Iris pigment epithelial cell (primary cell): Measurements from ENCODE around the gene RBKS.

Experiments used
- DNase-seq: peaks from one replicate; pipeline ENCODE4 v3.0.0-alpha.2; 2011; ENCODE audit warnings: low read depth

The RBKS gene

DNA sequence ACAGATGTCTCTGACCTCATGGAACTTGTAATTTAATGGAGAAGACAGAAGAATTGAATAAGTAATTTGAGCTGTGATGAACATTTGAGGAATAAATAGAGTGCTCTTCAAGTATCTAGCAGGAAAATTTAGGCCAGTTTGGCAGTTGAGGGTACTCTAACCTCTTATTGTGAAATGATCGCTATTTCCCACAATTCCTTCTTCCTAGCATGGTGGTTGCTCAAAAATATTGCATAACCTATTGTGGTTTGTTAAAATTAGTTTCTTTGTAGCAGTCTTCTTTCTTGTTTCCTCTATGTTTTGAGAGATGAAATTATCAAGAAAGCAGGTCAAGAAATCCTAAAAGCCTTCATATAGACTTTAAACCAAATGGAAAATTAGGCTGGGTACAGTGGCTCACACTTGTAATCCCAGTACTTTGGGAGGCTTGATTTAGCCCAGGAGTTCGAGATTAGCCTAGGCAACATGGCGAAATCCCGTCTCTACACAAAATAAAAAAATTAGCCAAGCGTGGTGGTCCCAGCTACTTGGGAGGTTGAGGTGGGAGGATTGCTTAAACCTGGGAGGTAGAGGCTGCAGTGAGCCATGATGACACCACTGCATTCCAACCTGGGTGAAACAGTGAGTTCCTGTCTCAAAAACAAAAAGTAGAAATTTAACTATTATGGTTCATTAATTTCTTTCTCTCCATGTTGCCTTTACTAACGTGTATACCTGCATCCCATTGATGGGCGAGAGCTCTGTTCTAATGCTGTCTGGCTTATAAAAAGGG, 58.7 kb downstream of the RBKS start:
- DNase-seq: peak; percentile 72

GRCh38 chr2:27830656-27831055, 59.5 kb downstream of the RBKS start:
- DNase-seq: no peak

DNA sequence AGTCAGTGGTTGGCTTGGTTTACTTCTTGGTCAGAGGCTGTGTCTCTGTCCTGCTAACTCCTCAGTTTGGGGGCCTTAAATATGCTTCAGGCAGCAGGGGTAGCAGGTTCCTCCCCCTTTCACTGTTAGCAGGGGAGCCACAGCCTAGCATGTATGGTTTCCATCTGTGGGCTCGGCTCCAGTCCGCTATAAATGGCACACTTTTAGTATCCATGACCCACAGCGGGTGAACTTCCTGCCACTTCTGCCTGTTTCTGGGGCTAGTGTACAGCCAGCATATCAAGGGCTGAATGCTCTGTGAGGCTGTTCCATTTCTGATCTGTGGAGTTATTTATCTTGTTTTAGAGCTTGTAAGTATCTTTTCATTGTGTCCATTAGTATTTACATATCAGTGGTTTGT, 60.4 kb downstream of the RBKS start:
- no peak for DNase-seq

GRCh38 chr2:27828305-27828704, 61.9 kb downstream of the RBKS start:
- DNase-seq: no peak

DNA sequence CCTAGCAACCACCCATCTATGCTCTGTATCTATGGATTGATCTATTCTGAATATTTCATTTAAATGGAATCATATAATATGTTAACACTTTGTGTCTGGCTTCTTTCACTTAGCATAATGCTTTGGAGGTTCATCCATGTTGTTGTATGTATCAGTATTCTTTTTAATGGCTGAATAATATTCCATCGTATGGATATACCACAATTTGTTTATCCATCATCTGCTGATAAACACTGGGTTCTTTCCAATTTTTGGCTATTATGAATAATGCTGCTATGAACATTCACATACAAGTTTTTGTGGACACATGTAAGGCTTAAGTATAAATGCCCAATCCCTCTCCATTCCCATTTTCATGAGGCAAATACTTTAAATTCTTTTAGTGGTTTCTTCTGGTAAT, 65.8 kb downstream of the RBKS start:
- DNase-seq: no peak

- no peak for DNase-seq
Observed at GRCh38 chr2:27823569-27823968, 66.6 kb downstream of the RBKS start.

GRCh38 chr2:27823135-27823534, 67.1 kb downstream of the RBKS start:
- no peak for DNase-seq

GRCh38 chr2:27822049-27822448, 68.1 kb downstream of the RBKS start:
- DNase-seq: no peak

- DNase-seq: no peak
Observed at GRCh38 chr2:27815860-27816438, 74.2 kb downstream of the RBKS start.

- DNase-seq: no peak
Observed at GRCh38 chr2:27814758-27815157, 75.4 kb downstream of the RBKS start.

GRCh38 chr2:27811768-27812167, 78.4 kb downstream of the RBKS start:
- peak; percentile 42 for DNase-seq

- DNase-seq: no peak
Observed at GRCh38 chr2:27810455-27810854, 79.7 kb downstream of the RBKS start.

DNA sequence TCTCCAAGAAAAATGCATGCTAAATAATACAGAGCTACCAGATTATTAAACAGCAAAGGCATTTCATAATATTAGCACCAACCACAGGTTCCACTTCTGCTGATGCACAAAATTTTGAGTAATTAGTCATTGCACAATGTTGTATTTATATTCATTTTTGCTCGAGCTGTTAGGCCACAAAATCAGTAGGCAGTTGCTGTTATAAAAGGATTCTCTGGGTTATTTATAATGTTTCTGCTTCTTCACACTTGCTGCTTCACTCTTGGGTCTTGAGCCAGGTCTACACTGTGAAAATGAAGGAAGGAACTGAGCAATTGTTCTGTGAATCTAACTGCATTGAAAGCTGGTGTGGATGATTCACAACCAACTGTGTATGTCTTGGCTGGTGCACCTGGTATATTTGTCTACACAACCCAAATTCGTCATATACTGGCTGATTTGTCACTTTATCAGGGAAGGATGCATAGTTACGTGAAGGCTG, 80.4 kb downstream of the RBKS start:
- peak; percentile 83 for DNase-seq

- no peak for DNase-seq
Observed at GRCh38 chr2:27808984-27809383, 81.2 kb downstream of the RBKS start.

- DNase-seq: no peak
Observed at GRCh38 chr2:27808418-27808817, 81.8 kb downstream of the RBKS start.

GRCh38 chr2:27807476-27807875, 82.7 kb downstream of the RBKS start:
- DNase-seq: peak; percentile 46

DNA sequence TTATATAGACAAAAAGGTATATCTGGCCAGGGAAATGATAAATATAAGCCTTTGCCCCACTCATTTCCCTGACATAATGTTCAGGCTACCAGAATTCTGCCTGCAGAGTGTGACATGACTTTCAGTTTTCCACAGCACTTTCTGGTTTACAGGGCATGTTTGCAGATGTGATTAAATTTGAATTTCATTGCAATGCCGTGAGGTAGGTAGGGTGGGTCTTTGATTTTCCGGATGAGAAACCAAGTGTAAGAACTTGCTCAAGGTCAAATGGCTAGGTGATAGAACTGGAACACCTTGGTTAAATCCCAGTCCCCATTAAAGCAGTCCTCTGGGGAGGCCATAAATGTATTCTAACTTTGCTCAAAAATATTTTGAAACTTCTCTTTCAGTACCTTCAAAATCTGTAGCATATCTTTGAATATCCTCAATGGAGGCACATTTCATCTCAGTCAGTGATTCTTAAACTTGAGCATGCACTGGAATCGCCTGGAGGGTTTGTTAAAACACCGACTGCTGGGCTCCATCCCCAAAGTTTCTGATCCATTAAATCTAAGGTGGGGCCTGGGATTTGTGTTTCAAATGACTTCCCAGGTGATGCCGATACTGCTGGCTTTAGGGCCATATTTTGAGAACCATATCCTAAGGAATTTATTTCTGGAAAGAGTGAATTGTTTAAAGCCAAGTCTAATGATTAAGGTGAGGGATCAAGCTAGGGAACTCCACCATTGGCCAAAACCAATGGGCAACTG, 83.7 kb downstream of the RBKS start:
- DNase-seq: no peak

DNA sequence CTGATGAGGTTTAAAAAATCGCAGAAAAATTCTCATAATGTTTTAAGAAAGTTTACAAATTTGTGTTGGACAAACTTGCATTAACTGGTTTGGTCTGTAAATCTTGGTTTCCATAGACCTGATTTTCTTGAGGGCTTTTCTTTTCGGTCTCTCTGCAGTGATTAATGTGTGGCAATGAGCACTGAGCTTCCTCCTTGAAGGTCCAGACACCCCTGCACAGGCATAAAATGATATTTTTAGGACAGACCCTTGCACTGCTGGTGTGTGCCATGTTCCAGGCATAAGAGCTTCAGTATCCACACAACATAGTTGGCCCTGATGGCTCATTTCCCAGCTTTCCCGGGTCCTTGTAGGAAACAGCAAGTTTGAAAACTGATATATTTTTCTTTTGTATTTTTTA, 85.0 kb downstream of the RBKS start:
- DNase-seq: no peak

DNA sequence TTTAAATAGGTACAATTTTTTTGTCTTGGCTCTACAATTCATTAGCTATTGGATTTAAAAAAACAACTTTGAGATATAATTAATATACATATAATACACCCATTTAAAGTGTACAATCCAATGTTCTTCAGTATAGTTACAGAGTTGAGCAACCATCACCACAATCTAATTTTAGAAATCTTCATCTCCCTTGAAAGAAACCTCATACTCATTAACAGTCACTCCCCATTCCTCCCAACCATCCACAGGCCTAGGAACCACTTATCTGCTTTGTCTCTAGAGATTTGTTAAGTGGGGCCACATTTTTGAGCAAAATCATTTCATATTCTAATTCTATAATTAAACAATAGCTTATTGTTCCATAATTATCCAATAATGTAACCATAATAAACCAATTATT, 86.0 kb downstream of the RBKS start:
- DNase-seq: peak; percentile 58

GRCh38 chr2:27803046-27803445, 87.1 kb downstream of the RBKS start:
- no peak for DNase-seq

DNA sequence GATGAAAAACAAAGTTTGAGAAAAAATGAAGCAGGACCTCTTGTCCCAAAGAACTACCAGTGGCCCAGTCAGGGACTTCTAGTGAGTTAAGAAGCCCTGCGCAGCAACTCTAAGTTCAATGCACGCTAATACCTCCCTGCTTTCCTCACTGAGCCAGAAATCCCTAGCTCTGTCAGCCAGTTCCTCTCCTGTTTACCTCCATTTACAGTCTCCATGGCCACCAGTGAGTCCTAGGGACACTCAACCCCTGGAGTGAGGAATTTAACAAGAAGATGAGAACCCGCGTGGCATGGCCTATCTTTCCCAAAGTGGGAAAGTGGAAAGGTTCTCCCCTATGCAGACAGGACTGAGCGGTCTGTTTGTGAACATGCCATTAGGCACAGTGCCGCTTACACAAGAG, 87.6 kb downstream of the RBKS start:
- DNase-seq: no peak

GRCh38 chr2:27800856-27801255, 89.3 kb downstream of the RBKS start:
- no peak for DNase-seq

- DNase-seq: no peak
Observed at GRCh38 chr2:27799646-27800010, 90.6 kb downstream of the RBKS start.
